Stomach (tissue), 9 donors: ENCODE measurements around the gene HAPLN1. TPM values are rescaled to one million over a fixed set of nuclear protein-coding genes. Genes with fewer than 3 reads are reported as not detected.

Experiments
- DNase-seq, 2 donors: peaks; one replicate each; pipeline versions ENCODE4 v3.0.0 to v3.0.0-alpha.2; 2013 to 2019
- H3K27ac ChIP-seq, 5 donors: fragments of 200-600 bp in 4 of 5; sonication (generic) in 4 of 5; one replicate each; pipeline ENCODE4 v1.5.1; 2013 to 2019; ENCODE audit warnings: mild to moderate bottlenecking in 1 of 5, moderate library complexity in 1 of 5
- H3K27me3 ChIP-seq, 3 donors: fragments of 200-600 bp; sonication (generic); one replicate each; pipeline ENCODE4 v1.5.1; 2017 to 2019; ENCODE audit warnings: mixed run types in 1 of 3
- H3K36me3 ChIP-seq, 4 donors: fragments of 200-600 bp; sonication (generic); 1 replicate in 3 of 4; 2 replicates in 1 of 4; pipeline ENCODE4 v1.5.1; 2016 to 2019
- H3K4me1 ChIP-seq, 4 donors: fragments of 200-600 bp; sonication (generic); one replicate each; pipeline ENCODE4 v1.5.1; 2016 to 2019
- H3K4me3 ChIP-seq, 4 donors: fragments of 200-600 bp; sonication (generic) in 3 of 4; one replicate each; pipeline ENCODE4 v1.5.1; 2016 to 2019; ENCODE audit warnings: mild to moderate bottlenecking in 1 of 4
- H3K9me3 ChIP-seq, 4 donors: fragments of 200-600 bp; sonication (generic); one replicate each; pipeline ENCODE4 v1.5.1; 2016 to 2019
- EP300 ChIP-seq: sonication (generic); formaldehyde crosslinking; IDR thresholded peaks from one replicate; pipeline ENCODE4 v1.6.1; 2017; ENCODE audit warnings: antibody characterized with exemption
- POLR2A ChIP-seq, 4 donors: fragments of 450-650 bp; IDR thresholded peaks; one replicate each; pipeline ENCODE4 v1.6.1; 2016; ENCODE audit warnings: antibody characterized with exemption in 4 of 4, control low read depth in 2 of 4, mild to moderate bottlenecking in 1 of 4, moderate library complexity in 1 of 4
- POLR2AphosphoS5 ChIP-seq, 3 donors: sonication (generic); formaldehyde crosslinking; IDR thresholded peaks; one replicate each; pipeline ENCODE4 v1.6.1; 2016; ENCODE audit warnings: antibody characterized with exemption in 3 of 3
- WGBS, 5 donors: extraction: QIAGEN DNeasy Blood & Tissue Kit in 3 of 5; methylation state at CpG; one replicate each; pipeline versions ENCODE4 v1.1.5 to v1.1.7; 2013 to 2018; 5-methylcytosine and 5-hydroxymethylcytosine counted together
- intact Hi-C: fragments of 100-400 bp; cut with DNase I; formaldehyde crosslinking; loops from one replicate; pipeline ENCODE4 v1.15.1; 2023; ENCODE audit warnings: low total_unique reads
- polyA plus RNA-seq, 3 donors: library from polyadenylated mRNA; stranded (reverse); fragments of 200-250 nt; gene quantifications; one replicate each; pipeline ENCODE4 v1.2.3, GENCODE V29; 2013
- total RNA-seq, 5 donors: library from RNA; depleted of rRNA; stranded (reverse); fragments of >200 nt; gene quantifications; one replicate each; pipeline versions ENCODE4 v1.1.0 to v1.2.3, GENCODE V29; 2014 to 2016
- TF ChIP-seq, protein P1 (sequence below), 7 experiments: fragments of 450-650 bp in 4 of 7; fragments of 200-600 bp in 3 of 7; sonication (generic) in 3 of 7; IDR thresholded peaks; one replicate each; pipeline ENCODE4 v1.5.1; 2016 to 2019; ENCODE audit warnings: antibody characterized with exemption in 7 of 7, control low read depth in 2 of 7, mild to moderate bottlenecking in 1 of 7
- donor health status: healthy with polysubstance abuse.
- donor health status: Bipolar disorder and iron deficiency.
- donor health status: healthy.

Gene HAPLN1
- total and polyA plus RNA-seq, 8 donors = 0.08 to 15.2 (median 1.4) TPM; not detected in 1

DNA sequence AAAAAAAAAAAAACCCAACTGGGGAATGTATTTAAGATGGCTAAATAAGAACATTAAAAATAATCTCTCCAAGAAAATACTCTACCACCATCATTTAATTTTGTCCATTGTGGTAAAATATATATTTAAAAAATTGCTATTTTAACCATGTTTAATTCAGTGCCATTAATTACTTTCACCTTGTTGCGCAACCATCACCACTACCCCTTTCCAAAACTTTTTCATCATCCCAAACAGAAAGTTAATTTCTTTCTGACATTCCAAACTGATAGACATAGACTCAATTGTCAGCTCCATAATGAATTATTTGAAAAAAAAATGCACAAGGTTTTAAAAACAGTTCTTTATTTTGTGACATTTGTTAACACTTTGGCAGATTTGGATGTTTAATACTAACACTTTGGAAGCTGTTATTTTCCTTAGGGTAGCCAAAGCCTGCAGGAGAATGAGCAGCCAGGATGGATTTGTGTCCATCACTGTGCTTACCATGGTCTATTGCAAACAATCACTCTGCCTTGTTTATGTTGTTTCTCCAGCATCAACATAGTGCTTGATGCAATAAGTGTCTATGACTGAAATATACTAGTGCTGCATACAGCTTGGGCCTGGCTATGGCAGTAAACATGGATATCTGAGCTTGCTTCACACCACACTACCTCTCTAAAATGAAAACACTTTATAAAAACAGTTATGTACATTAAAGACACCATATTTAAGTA lies 62.7 kb downstream of the HAPLN1 start:
- no peaks in the 10 kb centered on the region for H3K9me3 ChIP-seq
- H3K4me1 ChIP-seq = no peaks in the 10 kb centered on the region
- DNase-seq = no peak
- WGBS, 5 donors = 87 to 98% (median 96%) methylated on average over 1 of the region's 1 CpG
- H3K27me3 ChIP-seq = no peaks in the 10 kb centered on the region
- no peak overlapping the region for H3K27ac ChIP-seq
- H3K4me3 ChIP-seq = no peak overlapping the region
- TF ChIP-seq EP300 (no peak), POLR2A (IDR thresholded peaks at IDR 0.05) (no peak), POLR2AphosphoS5 (IDR thresholded peaks at IDR 0.05) (no peak)
- TF ChIP-seq, protein P1, sequence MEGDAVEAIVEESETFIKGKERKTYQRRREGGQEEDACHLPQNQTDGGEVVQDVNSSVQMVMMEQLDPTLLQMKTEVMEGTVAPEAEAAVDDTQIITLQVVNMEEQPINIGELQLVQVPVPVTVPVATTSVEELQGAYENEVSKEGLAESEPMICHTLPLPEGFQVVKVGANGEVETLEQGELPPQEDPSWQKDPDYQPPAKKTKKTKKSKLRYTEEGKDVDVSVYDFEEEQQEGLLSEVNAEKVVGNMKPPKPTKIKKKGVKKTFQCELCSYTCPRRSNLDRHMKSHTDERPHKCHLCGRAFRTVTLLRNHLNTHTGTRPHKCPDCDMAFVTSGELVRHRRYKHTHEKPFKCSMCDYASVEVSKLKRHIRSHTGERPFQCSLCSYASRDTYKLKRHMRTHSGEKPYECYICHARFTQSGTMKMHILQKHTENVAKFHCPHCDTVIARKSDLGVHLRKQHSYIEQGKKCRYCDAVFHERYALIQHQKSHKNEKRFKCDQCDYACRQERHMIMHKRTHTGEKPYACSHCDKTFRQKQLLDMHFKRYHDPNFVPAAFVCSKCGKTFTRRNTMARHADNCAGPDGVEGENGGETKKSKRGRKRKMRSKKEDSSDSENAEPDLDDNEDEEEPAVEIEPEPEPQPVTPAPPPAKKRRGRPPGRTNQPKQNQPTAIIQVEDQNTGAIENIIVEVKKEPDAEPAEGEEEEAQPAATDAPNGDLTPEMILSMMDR (IDR thresholded peaks at IDR 0.05) = no peak
- H3K36me3 ChIP-seq = no peaks in the 10 kb centered on the region
- intact Hi-C loops = no loop called here

DNA sequence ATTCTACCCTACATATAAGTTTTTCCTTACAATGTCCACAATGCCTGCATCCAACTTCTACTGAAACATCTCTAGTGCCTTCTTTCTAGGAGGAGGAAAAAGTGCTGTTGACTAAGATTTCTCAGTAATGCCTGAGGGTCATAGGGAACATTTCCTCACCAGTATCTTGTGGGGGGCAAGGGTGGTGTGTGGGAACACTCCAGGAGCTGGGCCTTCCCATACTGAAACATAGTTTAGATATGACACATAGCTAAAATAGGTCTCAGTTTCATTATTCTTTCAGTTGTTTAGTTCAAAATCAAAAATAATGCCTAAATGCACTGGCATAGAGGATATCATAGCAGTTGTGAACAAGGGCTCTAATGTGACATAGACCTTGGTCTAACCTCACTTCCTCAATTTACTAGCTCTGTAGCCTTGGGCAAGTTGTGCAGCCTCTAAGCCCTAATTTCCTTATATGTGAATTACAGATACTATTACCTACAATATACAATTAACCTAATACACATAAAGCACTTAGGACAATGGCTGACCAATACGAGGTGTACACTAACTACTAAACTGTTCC lies 66.1 kb downstream of the HAPLN1 start:
- TF ChIP-seq POLR2A (IDR thresholded peaks at IDR 0.05) (no peak), POLR2AphosphoS5 (IDR thresholded peaks at IDR 0.05) (no peak)
- Histone ChIP-seq H3K27me3 (no peaks in the 10 kb centered on the region), H3K9me3 (no peaks in the 10 kb centered on the region), H3K27ac (no peak overlapping the region), H3K36me3 (no peaks in the 10 kb centered on the region), H3K4me1 (no peaks in the 10 kb centered on the region), H3K4me3 (no peak overlapping the region)
- no peak for DNase-seq
- intact Hi-C loops = no loop called here
- WGBS, 5 donors = 69 to 88% (median 86%) methylated on average over 1 of the region's 1 CpG

DNA sequence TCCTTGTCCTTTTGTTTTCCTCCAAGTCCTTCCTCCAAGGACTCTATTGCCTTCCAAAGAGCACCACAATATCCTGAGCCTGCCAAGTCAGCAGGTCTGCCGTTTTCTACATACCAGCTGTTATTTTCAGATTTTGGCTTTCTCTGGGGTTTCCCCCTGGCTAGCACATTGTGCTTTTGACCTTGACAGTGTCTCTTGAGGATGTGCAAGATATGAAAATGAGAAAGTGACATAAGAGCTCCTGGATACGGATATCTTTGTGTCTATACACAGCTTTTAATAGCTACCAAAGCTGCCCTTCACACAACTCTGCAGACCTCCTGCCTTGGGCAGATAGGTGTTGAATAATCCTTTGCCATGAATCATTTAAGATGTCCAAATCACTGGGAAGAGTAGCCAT lies 67.0 kb downstream of the HAPLN1 start:
- no peaks in the 10 kb centered on the region for H3K9me3 ChIP-seq
- WGBS, 5 donors = 50 to 66% (median 64%) methylated on average over 2 of the region's 2 CpGs
- TF ChIP-seq, protein P1 (IDR thresholded peaks at IDR 0.05) = no peak
- TF ChIP-seq POLR2A (IDR thresholded peaks at IDR 0.05) = no peak
- no peak for TF ChIP-seq EP300
- no peak for TF ChIP-seq POLR2AphosphoS5 (IDR thresholded peaks at IDR 0.05)

DNA sequence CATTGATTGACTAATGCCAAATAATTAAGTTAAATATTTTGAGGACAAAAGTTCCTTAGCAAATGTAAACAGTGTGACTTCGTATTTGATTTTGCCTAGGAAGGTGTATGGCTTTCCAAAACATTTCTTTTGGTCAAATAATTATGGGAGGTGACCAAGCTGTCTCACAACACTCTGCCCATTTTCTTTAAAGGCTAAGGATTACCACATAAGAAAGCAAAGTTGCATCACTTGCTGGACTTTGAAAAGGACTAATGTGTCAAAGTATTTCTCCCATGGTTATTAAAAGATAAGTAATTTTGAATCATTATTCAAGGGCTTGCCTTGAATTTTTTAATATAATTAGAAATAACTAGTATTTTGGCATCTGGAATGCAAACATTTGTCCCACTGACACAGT lies 74.7 kb downstream of the HAPLN1 start:
- H3K27me3 ChIP-seq = no peaks in the 10 kb centered on the region
- intact Hi-C loops = no loop called here
- DNase-seq = no peak
- no peak overlapping the region for H3K27ac ChIP-seq
- no peaks in the 10 kb centered on the region for H3K4me1 ChIP-seq
- no peak for TF ChIP-seq POLR2A (IDR thresholded peaks at IDR 0.05)
- no peak for TF ChIP-seq POLR2AphosphoS5 (IDR thresholded peaks at IDR 0.05)
- no peak for TF ChIP-seq EP300
- TF ChIP-seq, protein P1 (IDR thresholded peaks at IDR 0.05) = no peak
- H3K4me3 ChIP-seq = no peak overlapping the region
- WGBS, 5 donors = 13 to 38% (median 22%) methylated on average over 1 of the region's 1 CpG
- H3K9me3 ChIP-seq = no peaks in the 10 kb centered on the region
- H3K36me3 ChIP-seq = no peaks in the 10 kb centered on the region

More for the DNA sequence above, 67.0 kb downstream of the HAPLN1 start:
- no peak for DNase-seq
- intact Hi-C loops = no loop called here
- Histone ChIP-seq H3K4me1 (no peaks in the 10 kb centered on the region), H3K4me3 (no peak overlapping the region), H3K36me3 (no peaks in the 10 kb centered on the region), H3K27me3 (no peaks in the 10 kb centered on the region), H3K27ac (no peak overlapping the region)

DNA sequence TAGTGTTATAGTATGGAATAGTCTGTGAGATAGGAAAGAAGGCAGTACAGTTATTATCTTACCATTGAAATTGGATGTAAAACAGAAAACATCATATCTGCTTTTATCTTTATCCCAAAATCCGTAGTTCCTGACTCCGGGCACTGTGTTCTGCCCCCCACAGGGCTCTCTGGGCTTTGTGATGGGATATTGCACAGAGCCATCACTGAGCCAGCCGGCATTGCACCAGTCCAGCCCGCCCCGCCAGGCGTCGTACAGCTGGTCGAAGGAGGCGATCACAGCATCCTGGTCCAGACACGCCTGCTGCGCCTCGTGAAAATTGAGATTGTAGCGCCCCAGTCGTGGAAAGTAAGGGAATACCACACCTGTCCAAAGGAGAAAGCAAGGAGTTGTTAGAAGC lies 76.4 kb downstream of the HAPLN1 start:
- Histone ChIP-seq H3K36me3 (no peaks in the 10 kb centered on the region), H3K27ac (no peak overlapping the region), H3K4me1 (no peaks in the 10 kb centered on the region), H3K27me3 (no peaks in the 10 kb centered on the region), H3K9me3 (no peaks in the 10 kb centered on the region), H3K4me3 (no peak overlapping the region)
- TF ChIP-seq EP300 = no peak
- TF ChIP-seq, protein P1 (IDR thresholded peaks at IDR 0.05) = no peak
- TF ChIP-seq POLR2AphosphoS5 (IDR thresholded peaks at IDR 0.05) = no peak
- TF ChIP-seq POLR2A (IDR thresholded peaks at IDR 0.05) = no peak
- 86 to 91% (median 88%) methylated on average over 14 of the region's 14 CpGs for WGBS, 5 donors
- intact Hi-C loops = no loop called here
- DNase-seq = no peak
